Right lobe of liver (tissue), 4 donors: Measurements from ENCODE around the gene TMED3.

Experiments
- CTCF ChIP-seq, 4 donors: fragments of 200-600 bp in 3 of 4; fragments of 450-650 bp in 1 of 4; IDR thresholded peaks; one replicate each; pipeline versions ENCODE4 v1.5.1 to v1.8.0; 2016 to 2022; ENCODE audit warnings: antibody characterized with exemption in 4 of 4, mild to moderate bottlenecking in 2 of 4
- POLR2A ChIP-seq: fragments of 450-650 bp; IDR thresholded peaks from one replicate; pipeline ENCODE4 v1.6.1; 2017; ENCODE audit warnings: antibody characterized with exemption, mild to moderate bottlenecking
- donor health status: DM: no; HTN: no; CAD: no.
- donor health status: DM: no; HTN: no; CAD: no.
- donor health status: DM: no; HTN: yes; CAD: no.

GRCh38 chr15:79299126-79299840 is 11.6 kb upstream of the TMED3 start:
- TF ChIP-seq CTCF (IDR thresholded peaks at IDR 0.05) (no peak), POLR2A (no peak)
